AG09319 (cell line): Measurements from ENCODE around the gene PRMT9.

ENCODE experiments used
- DNase-seq: peaks from one replicate; pipeline ENCODE4 v3.0.0-alpha.2; 2010; ENCODE audit warnings: low read depth; ENCODE audit errors: extremely low read depth
- CTCF ChIP-seq: IDR thresholded peaks from 2 replicates; pipeline ENCODE4 v1.5.1; 2011; ENCODE audit warnings: low read depth, mild to moderate bottlenecking, inconsistent platforms, low read length, moderate library complexity

The PRMT9 gene

GRCh38 chr4:147638365-147638764, 45.6 kb downstream of the PRMT9 start:
- TF ChIP-seq CTCF: no peak
- no peak for DNase-seq

GRCh38 chr4:147635348-147635747, 48.6 kb downstream of the PRMT9 start:
- DNase-seq: no peak
- no peak for TF ChIP-seq CTCF

- no peak for DNase-seq
- no peak for TF ChIP-seq CTCF
Observed at GRCh38 chr4:147633643-147634042, 50.3 kb downstream of the PRMT9 start.

- TF ChIP-seq CTCF: no peak
- DNase-seq: peak; percentile 40
Observed at GRCh38 chr4:147633113-147633512, 50.9 kb downstream of the PRMT9 start.

- no peak for TF ChIP-seq CTCF
- DNase-seq: no peak
Observed at GRCh38 chr4:147629783-147630730, 53.9 kb downstream of the PRMT9 start.

- DNase-seq: no peak
Observed at GRCh38 chr4:147628415-147628814, 55.5 kb downstream of the PRMT9 start.

More at GRCh38 chr4:147628415-147628814, 55.5 kb downstream of the PRMT9 start:
- TF ChIP-seq CTCF: no peak
